ENCODE data around the gene TPM4.
"Not testable (repeated sequence)": the region's sequence is repeated elsewhere in the genome, so short reads cannot be mapped to it uniquely, and the experiment has no call there.

The TPM4 gene

DNA sequence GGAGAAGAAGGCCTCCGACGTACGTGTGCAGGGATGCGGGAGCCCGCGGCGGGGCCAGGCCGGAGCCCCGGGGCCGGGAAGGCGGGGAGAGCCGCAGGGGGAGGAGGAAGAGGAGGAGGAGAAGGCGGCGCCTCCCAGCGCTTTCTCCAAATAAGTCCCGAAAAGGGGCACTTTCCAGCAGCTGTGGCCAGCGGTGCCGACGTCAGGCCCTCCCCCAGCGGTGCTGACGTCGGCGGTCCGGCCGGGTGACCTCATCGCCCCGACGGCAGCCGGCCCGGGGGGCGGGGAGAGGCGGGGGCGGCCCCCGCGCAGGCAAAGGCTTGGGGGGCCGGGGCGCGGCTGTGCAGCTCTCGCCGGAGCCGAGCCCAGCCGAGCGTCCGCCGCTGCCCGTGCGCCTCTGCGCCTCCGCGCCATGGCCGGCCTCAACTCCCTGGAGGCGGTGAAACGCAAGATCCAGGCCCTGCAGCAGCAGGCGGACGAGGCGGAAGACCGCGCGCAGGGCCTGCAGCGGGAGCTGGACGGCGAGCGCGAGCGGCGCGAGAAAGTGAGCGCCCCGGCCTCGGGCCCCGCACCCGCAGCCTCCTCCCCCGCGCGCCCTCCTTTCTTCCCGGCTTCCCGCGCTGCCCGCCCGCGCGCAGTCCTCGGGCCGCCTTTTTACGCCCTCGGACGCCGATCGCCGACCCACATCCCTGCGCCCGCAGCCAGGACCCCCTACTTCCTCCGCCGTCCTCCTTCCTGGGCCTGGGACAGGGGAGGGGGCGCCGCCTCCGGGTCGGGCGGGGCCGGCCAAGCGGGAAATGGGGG is at the start of gene TPM4:
Gene TPM4, plus strand, starts transcription at position 342 of the 804 bp plus-strand sequence. Its CDS starts 71 bp downstream, at position 413.
- DNase-seq = peak; percentile 8 to 78 (median 62)

DNA sequence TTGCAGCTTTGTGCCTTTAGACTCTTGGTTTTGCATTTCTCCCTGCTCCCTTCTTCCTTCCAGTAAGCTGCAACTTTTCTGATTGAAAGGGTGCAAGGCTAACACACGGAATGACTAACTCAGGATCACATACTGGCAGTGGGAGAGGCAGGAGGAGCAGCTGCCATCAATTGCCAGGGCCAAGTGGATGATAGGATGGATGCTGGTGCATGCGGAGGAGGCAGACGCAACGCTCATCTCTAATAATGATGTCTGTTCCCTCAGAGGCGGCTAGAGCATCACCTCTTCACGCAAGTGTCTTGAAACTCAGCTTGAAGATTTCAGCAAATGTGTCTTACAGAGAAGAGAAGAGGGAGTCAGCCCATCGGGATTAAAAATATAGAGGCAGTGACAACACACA is 49.5 kb upstream of the TPM4 start:
- no peak for DNase-seq

DNA sequence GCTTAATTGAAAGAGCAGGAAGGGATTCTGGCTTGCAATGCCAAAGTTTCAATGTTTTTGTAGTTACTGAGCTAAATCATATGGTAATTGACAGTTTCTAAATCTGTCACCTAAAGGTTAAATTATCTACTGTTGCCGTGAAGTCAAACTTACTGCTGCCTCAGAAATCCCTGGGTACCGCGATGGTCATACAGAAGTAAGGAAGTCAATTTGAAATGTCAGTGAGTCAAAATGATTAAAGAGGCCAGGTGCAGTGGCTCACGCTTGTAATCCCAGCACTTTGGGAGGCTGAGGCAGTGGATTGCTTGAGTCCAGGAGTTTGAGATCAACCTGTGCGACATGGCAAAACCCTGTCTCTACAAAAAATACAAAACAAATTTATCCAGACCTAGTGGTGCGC is 48.8 kb upstream of the TPM4 start:
- no peak for DNase-seq

DNA sequence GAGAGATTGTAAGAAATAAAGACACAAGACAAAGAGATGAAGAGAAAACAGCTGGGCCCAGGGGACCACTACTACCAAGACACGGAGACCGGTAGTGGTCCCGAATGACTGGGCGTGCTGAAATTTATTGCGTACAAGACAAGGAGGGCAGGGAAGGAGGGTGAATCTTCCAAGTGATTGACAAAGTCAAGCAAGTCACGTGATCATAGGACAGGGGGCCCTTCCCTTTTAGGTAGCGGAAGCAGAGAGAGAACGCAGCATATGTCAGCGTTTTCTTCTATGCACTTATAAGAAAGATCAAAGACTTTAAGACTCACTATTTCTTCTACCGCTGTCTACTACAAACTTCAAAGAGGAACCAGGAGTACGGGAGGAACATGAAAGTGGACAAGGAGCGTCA is 46.1 kb upstream of the TPM4 start:
- DNase-seq = not testable (repeated sequence)

DNA sequence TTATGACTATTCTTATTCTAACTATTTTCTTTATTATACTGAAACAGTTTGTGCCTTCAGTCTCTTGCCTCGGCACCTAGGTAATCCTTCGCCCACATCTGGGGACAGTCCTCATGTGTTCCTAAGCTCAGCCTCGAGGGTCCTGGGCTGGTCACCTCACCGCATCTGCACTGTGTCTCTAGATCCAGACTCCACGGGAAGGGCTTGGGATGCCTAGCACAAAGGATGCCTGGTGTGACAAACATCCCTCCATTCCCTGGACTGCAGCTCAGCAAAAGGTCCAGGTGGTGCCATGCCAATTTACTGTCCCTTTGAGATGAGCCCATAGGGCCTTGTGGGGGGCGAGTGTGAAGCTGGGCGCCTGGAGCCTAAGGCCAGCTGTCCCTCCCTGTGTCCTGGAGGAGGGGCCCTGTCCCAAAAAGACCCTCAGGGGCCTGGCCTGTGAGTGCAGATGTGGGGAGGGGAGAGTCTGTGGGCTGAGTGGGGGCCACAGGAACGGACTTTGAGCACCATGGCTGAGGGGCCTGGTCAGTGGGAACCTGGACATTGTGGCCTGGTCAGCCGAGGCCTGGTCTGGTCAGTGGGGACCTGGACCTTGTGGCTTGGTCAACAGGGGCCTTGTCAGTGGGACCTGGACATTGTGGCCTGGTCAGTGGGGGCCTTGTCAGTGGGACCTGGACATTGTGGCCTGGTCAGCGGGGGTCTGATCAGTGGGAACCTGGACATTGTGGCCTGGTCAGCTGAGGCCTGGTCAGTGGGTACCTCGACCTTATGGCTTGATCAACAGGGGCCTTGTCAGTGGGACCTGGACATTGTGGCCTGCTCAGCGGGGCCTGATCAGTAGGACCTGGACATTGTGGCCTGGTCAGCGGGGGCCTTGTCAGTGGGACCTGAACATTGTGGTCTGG is 45.1 kb upstream of the TPM4 start:
- DNase-seq = no peak

DNA sequence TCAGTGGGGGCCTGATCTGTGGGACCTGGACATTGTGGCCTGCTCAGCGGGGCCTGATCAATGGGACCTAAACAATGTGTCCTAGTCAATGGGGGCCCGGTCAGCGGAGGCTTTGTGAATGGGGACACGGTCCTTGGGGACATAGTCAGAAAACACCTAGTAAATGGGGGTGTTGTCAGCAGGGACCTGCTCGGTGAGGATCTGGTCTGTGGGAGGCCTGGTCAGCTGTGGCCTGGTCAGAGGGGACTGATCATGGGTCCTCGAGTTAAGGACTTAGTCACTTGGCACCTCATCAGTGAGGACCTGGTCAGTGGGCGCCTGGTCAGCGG is 44.5 kb upstream of the TPM4 start:
- no peak for DNase-seq

DNA sequence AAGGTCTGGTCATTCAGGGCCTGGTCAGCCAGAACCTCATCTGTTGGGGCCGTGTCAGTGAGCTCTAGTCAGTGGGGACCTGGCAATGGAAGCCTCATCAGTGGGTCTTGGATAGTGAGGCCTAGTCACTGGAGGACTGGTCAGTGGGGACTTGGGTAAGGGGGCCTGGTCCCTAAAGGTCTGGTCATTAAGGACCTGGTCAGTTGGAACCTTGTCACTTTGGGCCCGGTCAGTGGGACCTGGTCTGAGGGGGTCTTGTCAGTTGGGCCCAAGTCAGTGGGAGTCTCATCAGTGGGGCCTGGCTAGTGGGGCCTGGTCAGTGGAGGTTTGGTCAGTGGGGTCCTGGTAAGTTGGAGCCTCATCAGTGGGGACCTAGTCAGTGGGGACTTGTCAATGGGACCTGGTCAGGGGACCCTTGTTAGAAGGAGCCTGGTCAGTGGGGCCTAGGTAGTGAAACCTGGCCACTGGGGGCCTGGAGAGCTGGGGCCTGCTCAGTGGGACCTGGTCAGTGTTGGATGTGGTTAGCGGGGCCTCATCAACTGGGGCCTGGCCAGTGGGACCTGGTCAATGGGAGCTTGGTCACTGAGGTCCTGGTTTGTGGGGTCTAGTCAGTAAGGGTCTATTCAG is 43.7 kb upstream of the TPM4 start:
- no peak for DNase-seq

DNA sequence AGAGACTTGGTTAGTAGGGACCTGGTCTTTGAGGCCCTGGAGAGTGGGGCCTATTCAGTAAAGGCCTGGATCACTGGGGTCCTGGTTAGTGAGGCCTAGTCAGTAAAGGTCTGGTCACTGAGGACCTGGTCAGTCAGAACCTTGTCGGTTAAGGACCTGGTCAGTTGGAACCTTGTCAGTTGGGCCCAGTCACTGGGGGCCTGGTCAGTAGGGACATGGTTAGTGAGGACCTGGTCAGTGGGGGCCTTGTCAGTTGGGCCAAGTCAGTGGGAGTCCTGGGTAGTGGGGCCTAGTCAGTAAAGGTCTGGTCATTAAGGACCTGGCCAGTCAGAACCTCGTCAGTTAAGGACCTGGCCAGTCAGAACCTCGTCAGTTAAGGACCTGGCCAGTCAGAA is 43.2 kb upstream of the TPM4 start:
- DNase-seq = no peak

DNA sequence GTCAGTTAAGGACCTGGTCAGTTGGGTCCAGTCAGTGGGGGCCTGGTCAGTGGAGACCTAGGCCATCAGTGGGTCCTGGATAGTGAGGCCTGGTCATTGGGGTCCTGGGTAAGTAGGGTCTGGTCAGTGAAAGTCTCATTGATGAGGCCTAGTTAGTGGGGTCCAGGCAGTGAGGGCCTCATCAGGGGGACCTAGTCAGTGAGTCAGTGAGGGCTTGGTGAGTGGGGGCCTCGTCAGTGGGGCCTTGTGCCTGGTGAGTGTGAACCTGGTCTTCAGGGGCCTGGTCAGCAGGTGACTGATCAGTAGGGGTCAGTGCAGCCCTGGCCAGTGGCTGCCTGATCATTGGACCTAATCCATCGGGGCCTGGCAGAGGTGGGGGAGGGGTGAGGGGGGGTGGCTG is 42.6 kb upstream of the TPM4 start:
- no peak for DNase-seq

DNA sequence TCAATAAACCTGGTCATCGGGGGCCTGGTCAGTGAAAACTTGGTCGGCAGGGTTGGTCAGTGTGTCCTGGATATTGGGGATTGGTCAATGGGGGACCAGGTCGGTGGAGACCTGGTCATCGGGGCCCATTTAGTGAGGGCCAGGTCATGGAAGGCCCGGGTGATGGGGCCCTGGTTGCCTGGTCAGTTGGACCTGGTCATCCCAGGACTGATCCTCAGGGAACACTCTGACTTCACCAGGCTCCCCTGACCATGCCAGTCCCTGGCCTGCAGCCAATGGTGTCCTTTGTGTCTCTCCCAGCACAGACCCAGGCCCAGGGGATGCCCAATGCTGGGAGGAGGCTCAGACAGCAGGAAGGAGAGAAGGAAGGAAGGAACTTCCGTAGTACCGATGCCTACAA is 42.1 kb upstream of the TPM4 start:
- DNase-seq = no peak

DNA sequence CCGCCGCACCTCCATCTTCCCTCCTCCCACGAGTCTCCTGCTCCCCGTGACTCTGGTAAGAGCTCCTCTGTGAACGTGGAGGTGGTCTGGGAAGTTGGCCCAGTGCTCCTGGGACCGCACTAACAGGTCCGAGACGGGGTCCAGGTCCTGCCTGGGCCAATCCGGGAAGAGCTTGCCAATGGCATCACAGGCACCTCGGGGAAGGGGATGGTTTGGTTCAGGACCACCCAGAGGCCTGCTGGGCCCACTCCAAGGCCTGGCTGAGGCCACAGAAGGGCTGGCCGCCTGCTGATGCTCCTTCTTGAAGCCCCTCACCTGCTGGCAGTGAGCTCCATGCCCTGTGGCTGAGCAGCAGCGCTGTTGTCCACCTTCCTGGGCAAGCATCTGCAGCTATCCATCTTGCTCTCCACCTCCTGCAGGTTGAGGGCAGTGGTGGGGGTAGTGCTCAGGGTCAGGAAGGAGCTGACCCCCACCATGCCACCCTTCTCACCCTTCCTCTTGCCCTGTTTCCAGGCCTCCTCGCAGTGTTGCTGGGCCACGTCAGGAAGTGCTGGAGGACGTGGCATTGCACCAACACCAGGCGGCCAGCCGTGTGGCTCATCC is 41.2 kb upstream of the TPM4 start:
- no peak for DNase-seq

DNA sequence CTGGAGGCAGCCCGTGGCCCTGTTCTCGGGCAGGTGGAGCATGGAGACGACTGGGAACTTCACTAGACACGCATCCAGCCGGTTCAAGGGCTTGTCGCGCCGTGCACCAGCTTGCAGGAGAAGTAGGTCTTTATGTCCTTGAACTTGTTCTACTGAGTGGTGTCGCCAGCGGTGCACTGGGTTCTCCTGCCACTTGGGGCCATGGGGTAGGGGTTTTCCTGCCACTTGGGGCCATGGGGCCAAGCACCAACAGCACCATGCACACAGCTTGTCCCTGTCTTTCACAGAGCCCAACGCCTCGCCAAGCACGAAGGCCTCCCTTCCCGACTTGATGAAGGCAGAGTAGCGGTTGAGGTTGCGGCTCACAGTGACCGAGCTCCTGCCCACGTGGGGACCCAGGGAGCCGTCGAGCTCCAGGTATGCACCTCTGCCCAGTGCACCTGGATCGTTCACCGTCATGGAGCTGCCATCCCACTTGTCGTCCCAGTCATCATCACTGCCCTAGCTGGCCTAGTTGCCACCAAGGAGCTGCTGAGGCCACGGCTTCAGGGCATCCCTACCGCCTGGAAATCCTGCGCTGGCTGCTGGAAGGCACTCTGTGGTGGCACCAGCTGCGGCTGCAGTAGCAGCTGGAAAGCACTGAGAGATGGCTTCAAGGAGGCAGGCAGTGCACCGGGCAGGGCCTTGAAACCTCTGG is 40.5 kb upstream of the TPM4 start:
- DNase-seq = no peak

DNA sequence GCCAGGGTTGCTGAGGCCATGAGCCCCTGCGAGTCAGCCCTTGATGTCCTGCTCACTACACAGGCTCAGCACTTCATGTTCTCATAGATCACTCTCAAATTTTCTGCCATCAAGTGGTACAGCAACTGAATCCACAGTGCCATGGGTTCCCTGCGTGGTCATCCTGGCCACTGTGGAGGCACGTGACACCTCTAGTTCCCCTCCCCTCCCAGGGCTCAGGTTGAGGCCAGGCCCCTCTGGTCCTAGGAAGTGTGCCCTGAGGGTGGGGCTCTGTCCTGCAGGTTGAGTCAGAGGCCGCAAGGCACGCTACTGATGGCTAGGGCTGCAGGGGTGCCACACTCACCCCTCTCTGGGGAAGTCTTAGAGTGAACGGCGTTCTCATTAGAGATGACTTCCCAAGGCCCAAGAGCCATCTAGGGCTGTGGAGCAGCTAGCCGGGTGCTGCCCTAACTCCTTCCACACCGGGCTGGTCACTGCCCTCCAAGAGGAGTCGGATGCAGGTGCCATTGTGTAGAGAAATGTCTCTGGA is 39.8 kb upstream of the TPM4 start:
- no peak for DNase-seq

DNA sequence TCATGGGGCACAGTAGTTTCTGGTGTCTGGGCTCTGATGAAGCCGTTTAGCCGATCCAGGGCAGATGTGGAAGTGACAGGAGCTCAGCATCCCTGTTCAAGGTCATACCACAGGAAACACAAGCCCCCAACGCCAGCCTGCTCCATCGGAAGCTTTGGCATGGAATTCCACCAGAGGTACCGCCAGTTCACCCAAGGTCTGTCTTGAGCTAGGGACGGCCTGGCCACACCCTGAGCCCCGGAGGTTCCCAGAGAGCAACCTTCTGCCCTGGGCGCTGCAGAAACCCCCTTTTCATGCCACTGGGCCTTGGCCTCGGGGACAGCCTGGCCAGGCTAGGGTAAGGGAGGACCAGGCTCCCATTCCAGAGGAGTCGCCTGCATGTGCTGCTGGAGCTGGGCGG is 39.4 kb upstream of the TPM4 start:
- DNase-seq = no peak

DNA sequence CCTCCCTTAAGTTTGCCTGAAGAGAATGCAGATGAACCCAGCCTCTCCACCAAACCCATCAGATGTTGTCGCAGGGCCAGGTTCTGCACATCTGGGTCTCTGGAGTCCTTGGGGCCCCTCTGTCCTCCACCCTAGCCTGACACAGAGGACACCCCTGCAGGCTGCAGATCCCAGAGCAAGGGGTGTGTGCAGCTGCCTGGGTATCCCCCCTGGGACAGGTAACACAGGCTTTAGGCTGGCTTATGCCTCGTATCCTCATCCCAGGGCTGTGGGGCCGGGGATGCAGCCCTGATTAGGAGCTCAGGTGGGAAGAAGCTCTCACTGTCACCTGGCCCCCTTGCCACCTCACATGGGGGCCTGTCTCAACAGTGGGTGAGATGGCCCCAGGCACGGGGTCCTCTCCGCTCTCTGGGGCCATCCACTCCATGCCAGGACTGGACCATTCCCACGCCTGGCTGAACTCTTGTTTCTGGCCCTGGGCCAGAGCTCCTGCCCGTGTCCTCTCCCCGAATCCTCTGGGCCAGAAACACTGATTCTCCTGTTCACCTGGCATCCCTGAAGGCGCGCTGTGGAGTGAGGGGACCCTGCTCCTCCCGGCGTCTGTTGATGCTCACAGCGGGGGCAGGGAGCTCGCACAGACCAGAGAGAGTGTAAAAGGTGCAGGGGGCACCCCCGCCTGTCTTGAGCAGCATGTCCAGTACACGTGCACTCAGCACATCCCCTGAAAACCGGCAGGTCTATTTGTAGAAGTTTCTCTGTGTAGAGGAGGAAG is 38.7 kb upstream of the TPM4 start:
- no peak for DNase-seq

DNA sequence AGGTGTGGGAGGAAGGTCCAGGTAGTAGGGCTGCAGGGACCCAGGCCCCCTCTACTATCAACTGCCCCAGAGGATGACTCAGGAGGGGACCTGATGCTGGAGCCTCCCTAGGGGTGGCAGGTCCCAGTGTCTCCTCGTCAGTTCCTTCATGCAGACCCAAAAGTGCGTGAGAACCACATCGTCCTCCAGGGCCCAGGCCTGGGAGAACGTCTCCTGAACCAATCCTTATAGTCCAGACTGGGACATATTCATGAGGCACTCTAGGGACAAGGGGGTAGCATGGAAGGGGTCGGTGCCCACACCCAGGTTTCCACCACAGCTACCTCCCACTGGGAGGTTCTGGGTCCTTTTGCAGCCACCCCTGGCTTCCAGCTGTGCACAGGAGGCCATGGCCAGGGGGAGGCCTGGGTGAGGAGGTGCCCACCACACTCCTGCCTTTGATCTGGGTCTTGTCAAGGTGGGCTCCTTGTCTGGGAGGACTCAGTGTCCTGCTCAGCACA is 38.0 kb upstream of the TPM4 start:
- DNase-seq = no peak

DNA sequence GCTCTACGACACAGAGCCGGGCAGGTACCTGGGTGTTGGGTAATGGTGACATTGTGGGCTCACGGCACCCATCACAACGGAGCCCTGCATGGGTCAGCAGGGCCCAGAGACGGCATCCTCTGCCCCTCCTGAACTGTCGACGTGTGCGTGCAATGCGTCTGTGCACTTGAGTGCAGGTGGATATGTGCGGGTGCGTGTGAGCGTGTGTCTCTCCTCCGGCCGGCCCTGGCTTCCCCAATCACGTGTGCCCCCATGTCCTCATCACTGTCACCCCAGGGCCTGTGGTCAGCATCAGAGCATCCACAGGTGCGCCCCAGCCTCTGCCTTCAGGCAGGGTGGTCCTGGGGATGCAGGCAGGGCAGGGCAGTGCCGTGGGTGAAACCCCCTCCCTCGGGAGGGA is 37.2 kb upstream of the TPM4 start:
- DNase-seq = no peak

DNA sequence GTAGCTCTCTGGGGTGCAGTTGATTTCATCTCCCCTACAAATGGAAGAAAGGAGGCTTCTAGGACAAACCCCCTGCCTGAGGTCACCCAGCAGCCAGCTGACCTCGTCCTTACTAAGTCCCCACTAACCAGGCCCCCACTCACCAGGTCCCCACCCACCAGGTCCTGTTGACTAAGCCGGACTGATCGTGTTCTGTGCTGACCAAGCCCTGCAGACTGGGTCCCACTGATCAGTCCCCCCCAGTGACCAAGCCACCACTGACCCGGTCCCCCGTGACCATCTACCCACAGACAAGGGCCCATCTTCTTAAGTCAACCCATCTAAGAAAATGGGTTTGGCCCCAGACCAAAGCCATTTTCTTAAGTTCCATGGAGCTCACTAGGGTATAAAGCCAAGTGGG is 36.8 kb upstream of the TPM4 start:
- no peak for DNase-seq

DNA sequence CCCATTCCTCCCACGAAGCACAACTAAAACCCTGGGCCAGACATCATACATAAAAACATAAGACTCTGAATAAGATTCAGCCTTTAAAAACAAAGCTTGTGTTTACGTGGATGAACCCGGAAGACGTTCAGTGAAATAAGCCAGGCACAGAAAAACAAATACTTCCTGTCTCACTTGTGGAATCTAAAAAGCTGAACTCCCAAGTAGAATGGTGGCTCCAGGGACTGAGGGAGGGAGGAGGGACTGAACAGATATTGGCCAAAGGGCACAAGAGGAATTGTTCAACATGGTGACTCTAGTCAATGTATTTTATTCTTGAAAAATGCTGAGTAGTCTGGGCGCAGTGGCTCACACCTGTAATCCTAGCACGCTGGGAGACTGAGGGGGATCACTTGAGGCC is 35.7 kb upstream of the TPM4 start:
- DNase-seq = no peak

DNA sequence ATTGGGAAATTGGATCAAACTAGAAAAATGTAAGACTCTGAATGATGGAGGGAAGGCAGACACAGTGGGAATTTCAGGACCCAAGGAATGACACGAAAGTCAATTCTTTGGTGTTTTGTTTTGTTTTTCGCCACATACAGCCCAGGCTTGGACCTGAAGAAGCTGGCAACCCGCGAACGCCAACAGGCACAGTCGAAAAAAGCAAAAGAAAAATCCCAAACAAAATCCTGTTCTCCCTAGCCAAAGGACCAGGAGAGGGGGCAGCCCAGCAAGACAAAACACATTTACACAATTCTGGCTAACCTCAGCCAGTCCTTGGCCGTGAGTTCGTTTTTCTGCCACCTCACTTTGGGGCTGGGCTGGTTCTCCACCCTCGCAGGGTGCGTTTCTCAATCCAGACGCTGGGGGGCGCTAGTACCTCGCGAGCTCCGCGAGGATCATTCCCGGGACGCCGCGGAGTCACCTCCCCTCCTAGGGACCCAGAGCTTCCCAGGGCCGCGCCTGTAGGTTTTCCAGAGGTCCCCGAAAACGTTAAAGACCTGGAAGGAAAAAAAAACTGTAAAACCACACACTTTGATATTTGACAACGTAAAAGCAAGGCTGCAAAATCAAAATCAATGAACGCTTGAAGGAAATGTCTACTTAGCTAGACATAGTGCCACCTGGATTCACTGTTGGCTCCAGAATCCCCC is 34.9 kb upstream of the TPM4 start:
- DNase-seq = peak; percentile 26 to 79 (median 66)

DNA sequence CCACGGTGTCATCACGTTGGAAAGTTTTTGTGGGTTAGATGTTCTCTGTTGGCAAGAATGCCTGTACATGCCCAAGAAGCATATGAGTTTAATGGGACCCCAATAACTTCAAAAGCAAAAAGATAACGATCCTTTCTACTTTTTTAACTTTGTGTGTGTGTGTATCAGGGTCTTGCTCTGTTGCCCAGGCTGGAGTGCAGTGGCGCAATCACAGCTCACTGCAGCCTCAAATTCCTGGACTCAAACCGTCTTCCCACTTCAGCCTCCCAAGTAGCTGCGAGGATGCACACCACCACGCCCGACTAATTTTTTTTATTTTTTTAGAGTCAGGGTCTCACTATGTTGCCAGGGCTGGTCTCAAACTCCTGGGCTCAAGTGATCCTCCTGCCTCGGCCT is 34.3 kb upstream of the TPM4 start:
- DNase-seq = no peak

All from stimulated activated naive CD4-positive, alpha-beta T cell (primary cell).